Mucosa of descending colon (tissue), 3 donors: ENCODE measurements around the gene YEATS4. TPM values are rescaled to one million over a fixed set of nuclear protein-coding genes. Genes with fewer than 3 reads are reported as not detected.

Experiments
- ATAC-seq: fragments of 200-7000 bp; cut with Tn5 transposase; one replicate; pipeline ENCODE4 v1.9.1; 2020; ENCODE audit warnings: mild to moderate bottlenecking, moderate library complexity
- DNase-seq, 3 donors: peaks; one replicate each; pipeline ENCODE4 v3.0.0-alpha.2; 2020
- H3K36me3 ChIP-seq: fragments of 200-600 bp; one replicate; pipeline ENCODE4 v1.8.0; 2021; ENCODE audit warnings: low read depth, mild to moderate bottlenecking
- H3K4me1 ChIP-seq: fragments of 200-600 bp; one replicate; pipeline ENCODE4 v1.8.0; 2021; ENCODE audit warnings: low read depth, mild to moderate bottlenecking
- H3K4me3 ChIP-seq: fragments of 200-600 bp; one replicate; pipeline ENCODE4 v1.8.0; 2021; ENCODE audit warnings: mild to moderate bottlenecking
- H3K9me3 ChIP-seq: fragments of 200-600 bp; one replicate; pipeline ENCODE4 v1.8.0; 2021; ENCODE audit warnings: mild to moderate bottlenecking
- intact Hi-C, 2 donors: fragments of 100-400 bp; cut with DNase I in 1 of 2; cut with micrococcal nuclease in 1 of 2; formaldehyde crosslinking; loops; one replicate each; pipeline versions ENCODE4 v1.11.0 to v1.11.1; 2022; cut with DNase I, micrococcal nuclease
- total RNA-seq, 3 donors: library from RNA; stranded (reverse); fragmentation: NEBNext Ultra II Directional in 2 of 3; extraction: Animal tissue kit (Norgen Biotek cat#: 25700) in 2 of 3; gene quantifications; one replicate each; pipeline versions ENCODE4 v1.2.1 to v1.2.4, GENCODE V29; 2021 to 2023
- TF ChIP-seq, protein P1 (sequence below): fragments of 200-600 bp; IDR thresholded peaks from one replicate; pipeline ENCODE4 v1.8.0; 2022; ENCODE audit warnings: antibody characterized with exemption, mild to moderate bottlenecking
- donor health status: DM: no; HTN: no; CAD: no; lungs with moderate emphysema.
- donor health status: DM: no; HTN: no; CAD: no.
- donor health status: DM: no; HTN: yes; CAD: no.

Gene YEATS4
- total RNA-seq, 3 donors from 2014 or later: 8.8 to 12.8 (median 10.7) TPM

GRCh38 chr12:69386921-69387320 is 27.4 kb downstream of the YEATS4 start:
- intact Hi-C loops: no loop called here
- H3K36me3 ChIP-seq: no peaks in the 10 kb centered on the region

GRCh38 chr12:69388371-69388770 is 28.8 kb downstream of the YEATS4 start:
- no peak for ATAC-seq
- H3K9me3 ChIP-seq: no peaks in the 10 kb centered on the region
- DNase-seq: no peak
- H3K36me3 ChIP-seq: no peaks in the 10 kb centered on the region
- H3K4me1 ChIP-seq: no peaks in the 10 kb centered on the region
- H3K4me3 ChIP-seq: no peak overlapping the region
- TF ChIP-seq, protein P1, sequence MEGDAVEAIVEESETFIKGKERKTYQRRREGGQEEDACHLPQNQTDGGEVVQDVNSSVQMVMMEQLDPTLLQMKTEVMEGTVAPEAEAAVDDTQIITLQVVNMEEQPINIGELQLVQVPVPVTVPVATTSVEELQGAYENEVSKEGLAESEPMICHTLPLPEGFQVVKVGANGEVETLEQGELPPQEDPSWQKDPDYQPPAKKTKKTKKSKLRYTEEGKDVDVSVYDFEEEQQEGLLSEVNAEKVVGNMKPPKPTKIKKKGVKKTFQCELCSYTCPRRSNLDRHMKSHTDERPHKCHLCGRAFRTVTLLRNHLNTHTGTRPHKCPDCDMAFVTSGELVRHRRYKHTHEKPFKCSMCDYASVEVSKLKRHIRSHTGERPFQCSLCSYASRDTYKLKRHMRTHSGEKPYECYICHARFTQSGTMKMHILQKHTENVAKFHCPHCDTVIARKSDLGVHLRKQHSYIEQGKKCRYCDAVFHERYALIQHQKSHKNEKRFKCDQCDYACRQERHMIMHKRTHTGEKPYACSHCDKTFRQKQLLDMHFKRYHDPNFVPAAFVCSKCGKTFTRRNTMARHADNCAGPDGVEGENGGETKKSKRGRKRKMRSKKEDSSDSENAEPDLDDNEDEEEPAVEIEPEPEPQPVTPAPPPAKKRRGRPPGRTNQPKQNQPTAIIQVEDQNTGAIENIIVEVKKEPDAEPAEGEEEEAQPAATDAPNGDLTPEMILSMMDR: no peak
- intact Hi-C loops: no loop called here

More at GRCh38 chr12:69386921-69387320, 27.4 kb downstream of the YEATS4 start:
- Histone ChIP-seq H3K4me3 (no peak overlapping the region), H3K4me1 (no peaks in the 10 kb centered on the region), H3K9me3 (no peaks in the 10 kb centered on the region)
- TF ChIP-seq, protein P1: no peak
- no peak for ATAC-seq
- no peak for DNase-seq

DNA sequence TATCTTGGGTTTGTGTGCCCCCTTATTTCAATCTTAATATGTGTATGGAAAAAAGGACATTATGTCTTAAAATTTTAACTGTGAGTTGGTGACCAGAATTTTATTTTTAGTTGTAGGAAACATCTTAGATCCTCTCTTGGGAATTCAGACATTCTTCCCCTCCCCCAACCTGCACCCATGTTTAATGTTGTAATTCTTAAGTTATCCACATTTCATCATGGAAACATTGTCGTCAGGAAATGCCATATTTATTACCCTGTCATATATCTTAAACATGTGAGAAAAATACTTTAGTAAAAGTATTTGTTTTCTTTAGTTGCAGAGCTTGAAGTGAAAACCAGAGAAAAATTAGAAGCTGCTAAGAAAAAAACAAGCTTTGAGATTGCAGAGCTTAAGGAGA is 30.3 kb downstream of the YEATS4 start:
- DNase-seq: no peak
- intact Hi-C loops: no loop called here
- TF ChIP-seq, protein P1: no peak
- ATAC-seq: no peak
- no peak overlapping the region for H3K4me3 ChIP-seq
- no peaks in the 10 kb centered on the region for H3K36me3 ChIP-seq
- H3K9me3 ChIP-seq: no peaks in the 10 kb centered on the region
- no peaks in the 10 kb centered on the region for H3K4me1 ChIP-seq

DNA sequence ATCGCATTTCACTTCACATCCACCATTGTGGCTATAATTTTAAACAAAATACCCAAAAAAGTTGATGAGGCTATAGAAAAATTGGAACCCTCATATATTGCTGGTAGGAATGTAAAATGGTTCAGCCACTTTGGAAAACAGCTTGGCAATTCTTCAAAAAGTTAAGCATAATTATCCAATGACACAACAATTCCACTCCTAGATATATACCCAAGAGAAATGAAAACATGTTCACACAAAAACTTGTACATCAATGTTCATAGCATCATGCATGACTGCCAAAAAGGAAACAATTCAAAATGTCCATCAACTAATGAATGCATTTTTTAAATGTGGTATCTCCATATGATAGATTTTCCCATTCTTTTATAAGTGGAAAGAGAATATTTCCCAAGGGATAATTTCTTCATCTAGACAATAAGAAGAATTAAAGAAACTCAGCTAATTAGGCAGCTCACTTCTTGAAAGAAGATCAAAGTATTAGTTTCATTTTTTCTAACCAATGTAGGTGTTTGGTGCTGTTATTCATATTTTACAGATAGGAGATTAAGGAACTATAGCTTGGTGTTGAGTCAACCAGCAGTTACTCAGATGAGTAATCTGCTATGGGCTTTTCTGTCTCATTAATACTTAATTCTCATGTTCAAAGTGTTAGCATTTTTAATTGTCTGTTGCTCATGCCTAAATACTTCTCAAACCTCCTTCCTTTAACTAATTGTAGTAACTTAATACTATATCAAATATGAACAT is 32.8 kb downstream of the YEATS4 start:
- Histone ChIP-seq H3K9me3 (peaks cover 7% of the 10 kb centered on the region), H3K36me3 (no peaks in the 10 kb centered on the region), H3K4me1 (no peaks in the 10 kb centered on the region), H3K4me3 (no peak overlapping the region)
- no peak for DNase-seq
- TF ChIP-seq, protein P1: no peak
- no peak for ATAC-seq
- intact Hi-C loops: no loop called here

DNA sequence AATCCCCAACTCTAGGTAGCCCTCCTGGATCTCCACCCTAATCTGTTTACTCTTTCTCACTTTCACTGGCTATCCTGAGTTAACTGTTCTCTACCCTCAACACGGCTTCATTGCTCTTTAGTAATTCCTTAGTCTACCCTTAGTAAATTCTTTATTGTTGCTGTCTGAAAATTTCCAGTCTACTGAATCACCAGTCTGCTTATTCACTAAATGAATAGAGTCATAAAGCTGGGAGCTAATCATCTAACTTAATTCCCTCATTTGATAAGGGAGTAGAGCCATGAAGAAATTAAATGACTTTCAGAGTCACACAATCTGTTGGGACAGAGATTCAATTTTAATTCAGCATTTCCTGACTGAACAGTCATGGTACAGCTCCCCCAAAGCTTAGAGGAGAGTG is 36.5 kb downstream of the YEATS4 start:
- TF ChIP-seq, protein P1: no peak
- no peak for DNase-seq
- no peak overlapping the region for H3K4me3 ChIP-seq
- no peaks in the 10 kb centered on the region for H3K36me3 ChIP-seq
- H3K4me1 ChIP-seq: no peaks in the 10 kb centered on the region
- ATAC-seq: no peak
- intact Hi-C loops: no loop called here
- H3K9me3 ChIP-seq: peaks cover 7% of the 10 kb centered on the region
